ENCODE data around the gene RAB40B. TPM values are rescaled to one million over a fixed set of nuclear protein-coding genes. Genes with fewer than 3 reads are reported as not detected.

RAB40B gene
- total and polyA plus RNA-seq, 2 donors (not counting 1 experiment from before 2014, with no cell fraction given): 4.7 to 8.0 TPM

DNA sequence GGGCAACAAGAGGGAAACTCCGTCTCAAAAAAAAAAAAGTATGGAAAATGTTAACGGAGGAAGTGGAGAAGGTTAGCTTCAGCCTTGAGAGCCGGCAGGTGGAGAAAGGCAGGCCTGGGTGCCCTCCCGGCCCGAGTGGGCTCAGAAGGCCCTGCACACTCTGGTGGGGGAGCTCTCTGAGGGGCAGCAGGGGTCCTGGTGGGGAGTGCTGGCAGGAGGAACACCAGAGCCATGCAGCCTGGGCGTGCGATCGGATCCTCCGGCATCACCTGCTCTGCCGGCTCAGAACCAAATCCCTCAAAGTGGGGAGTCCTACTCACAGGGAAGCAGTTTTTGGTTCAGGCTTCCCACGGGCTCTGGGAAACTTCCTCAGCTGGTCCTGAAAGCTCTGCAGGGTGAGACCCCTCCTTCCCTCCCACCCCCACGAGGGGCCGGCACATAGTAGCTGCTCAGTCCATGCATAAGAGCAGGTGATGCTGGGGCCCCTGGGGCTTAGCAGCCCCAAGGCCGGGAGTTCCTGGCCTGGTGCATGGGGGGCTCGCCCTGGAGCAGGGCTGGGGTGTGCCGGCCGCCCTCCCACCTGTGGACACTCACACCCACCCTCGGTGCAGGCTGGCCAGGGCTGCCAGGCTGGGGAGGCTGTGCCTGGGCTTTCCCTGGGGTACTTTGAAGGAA, 38.1 kb upstream of the RAB40B start:
- H3K27me3 Mint-ChIP-seq: no peaks in the 10 kb centered on the region
- ChIA-PET CTCF (no interaction called here), POLR2A (no interaction called here)
- Histone ChIP-seq H3K9ac (ENCODE audit: low read length) (no peak overlapping the region), H3K36me3 (replicated peaks in 1 of 2; ENCODE audit: control extremely low read depth in 1 of 2, control insufficient read depth in 1 of 2, extremely low read depth in 1 of 2, insufficient read depth in 2 of 2, low read length in 1 of 2) (peaks cover 4 to 8% of the 10 kb centered on the region in 2 experiments), H2AFZ (ENCODE audit: insufficient read depth, low read depth, low read length, poor library complexity, severe bottlenecking) (no peak overlapping the region), H4K20me1 (ENCODE audit: control insufficient read depth, insufficient read depth, low read length, poor library complexity, severe bottlenecking) (no peaks in the 10 kb centered on the region), H3K27me3 (replicated peaks in 1 of 4; ENCODE audit: control extremely low read depth in 1 of 4, control insufficient read depth in 3 of 4, insufficient read depth in 4 of 4, low read length in 3 of 4) (peaks cover 0 to 8% (median 3%) of the 10 kb centered on the region in 4 experiments), H3K9me3 (ENCODE audit: control extremely low read depth in 1 of 3, control insufficient read depth in 2 of 3, insufficient read depth in 1 of 3, low read length in 2 of 3) (peaks cover 1 to 43% (median 17%) of the 10 kb centered on the region in 3 donors), H3K4me1 (ENCODE audit: control insufficient read depth in 2 of 2, insufficient read depth in 2 of 2, low read length in 2 of 2) (peaks cover 6 to 7% of the 10 kb centered on the region in 2 donors), H3K27ac (ENCODE audit: low read length in 2 of 2) (no peak overlapping the region), H3K4me3 (ENCODE audit: control extremely low read depth in 1 of 5, extremely low read depth in 1 of 5, insufficient read depth in 1 of 5, low read depth in 2 of 5, low read length in 4 of 5) (no peak overlapping the region), H3K79me2 (ENCODE audit: control insufficient read depth, insufficient read depth, low read length) (no peaks in the 10 kb centered on the region), H3K4me2 (replicated peaks; ENCODE audit: low read depth, low read length, poor library complexity, severe bottlenecking) (no peak overlapping the region)
- H3K27ac Mint-ChIP-seq: no peak overlapping the region
- peaks cover 4% of the 10 kb centered on the region for H3K4me1 Mint-ChIP-seq
- TF ChIP-seq, protein P1, sequence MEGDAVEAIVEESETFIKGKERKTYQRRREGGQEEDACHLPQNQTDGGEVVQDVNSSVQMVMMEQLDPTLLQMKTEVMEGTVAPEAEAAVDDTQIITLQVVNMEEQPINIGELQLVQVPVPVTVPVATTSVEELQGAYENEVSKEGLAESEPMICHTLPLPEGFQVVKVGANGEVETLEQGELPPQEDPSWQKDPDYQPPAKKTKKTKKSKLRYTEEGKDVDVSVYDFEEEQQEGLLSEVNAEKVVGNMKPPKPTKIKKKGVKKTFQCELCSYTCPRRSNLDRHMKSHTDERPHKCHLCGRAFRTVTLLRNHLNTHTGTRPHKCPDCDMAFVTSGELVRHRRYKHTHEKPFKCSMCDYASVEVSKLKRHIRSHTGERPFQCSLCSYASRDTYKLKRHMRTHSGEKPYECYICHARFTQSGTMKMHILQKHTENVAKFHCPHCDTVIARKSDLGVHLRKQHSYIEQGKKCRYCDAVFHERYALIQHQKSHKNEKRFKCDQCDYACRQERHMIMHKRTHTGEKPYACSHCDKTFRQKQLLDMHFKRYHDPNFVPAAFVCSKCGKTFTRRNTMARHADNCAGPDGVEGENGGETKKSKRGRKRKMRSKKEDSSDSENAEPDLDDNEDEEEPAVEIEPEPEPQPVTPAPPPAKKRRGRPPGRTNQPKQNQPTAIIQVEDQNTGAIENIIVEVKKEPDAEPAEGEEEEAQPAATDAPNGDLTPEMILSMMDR (IDR thresholded peaks at IDR 0.05): no peak
- WGBS (ENCODE audit: insufficient coverage): 95% methylated on average over 17 of the region's 18 CpGs
- peak overlapping the region; percentile 53 for H3K4me3 Mint-ChIP-seq
- intact Hi-C loops (cut with micrococcal nuclease): no loop called here
- peaks cover 3% of the 10 kb centered on the region for H3K9me3 Mint-ChIP-seq (ENCODE audit: insufficient read depth)
- ATAC-seq (ENCODE audit: low read depth) (no peak), DNase-seq (no peak)

DNA sequence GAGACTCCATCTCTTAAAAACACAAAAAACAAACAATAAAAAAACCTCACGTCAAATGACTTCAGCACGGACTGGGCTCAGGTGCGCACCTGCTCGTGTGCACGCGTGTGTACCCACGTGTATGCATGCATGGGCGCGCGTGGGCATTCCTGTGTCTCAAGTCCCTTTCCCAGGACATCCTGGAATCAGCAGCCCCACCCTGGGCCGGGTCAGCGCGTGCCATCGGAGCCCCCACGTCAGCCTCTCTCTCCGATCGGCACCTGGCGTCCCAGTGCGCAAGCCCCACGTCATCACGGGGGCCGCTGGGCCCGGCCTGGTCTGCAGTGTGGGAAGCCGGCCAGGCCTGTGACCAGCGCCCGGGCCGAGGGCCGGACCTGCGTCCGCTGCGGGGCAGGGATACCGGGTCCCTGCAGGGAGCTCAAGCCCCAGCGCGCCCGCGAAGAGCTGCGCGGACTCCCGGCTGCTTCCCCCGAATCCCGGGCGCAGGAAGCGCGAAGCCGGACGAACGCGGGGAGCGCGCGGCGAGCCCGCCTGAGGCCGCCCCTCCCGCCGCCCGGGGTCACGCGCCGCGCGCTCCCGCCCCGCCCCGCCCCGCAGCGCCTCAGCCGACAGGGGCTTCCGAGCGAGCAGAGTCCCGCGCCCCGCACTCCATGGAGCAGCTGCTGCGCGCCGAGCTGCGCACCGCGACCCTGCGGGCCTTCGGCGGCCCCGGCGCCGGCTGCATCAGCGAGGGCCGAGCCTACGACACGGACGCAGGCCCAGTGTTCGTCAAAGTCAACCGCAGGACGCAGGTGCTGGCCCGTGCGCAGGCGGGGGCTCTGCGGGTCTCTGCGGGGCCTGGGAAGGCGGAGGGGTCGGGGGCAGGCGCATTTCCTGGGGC, 36.7 kb upstream of the RAB40B start, which contains the start of gene FN3K:
Gene FN3K (plus strand): TSS at position 629 of the 880 bp plus-strand sequence. CDS start 22 bp downstream, at position 651.
- Histone ChIP-seq H2AFZ (ENCODE audit: insufficient read depth, low read depth, low read length, poor library complexity, severe bottlenecking) (peak within 1 kb of the TSS; percentile 56), H3K9me3 (ENCODE audit: control extremely low read depth in 1 of 3, control insufficient read depth in 2 of 3, insufficient read depth in 1 of 3, low read length in 2 of 3) (peaks cover 1 to 33% (median 12%) of the 10 kb centered on the region in 3 donors), H3K4me2 (replicated peaks; ENCODE audit: low read depth, low read length, poor library complexity, severe bottlenecking) (peak within 1 kb of the TSS; percentile 70), H3K9ac (ENCODE audit: low read length) (peak within 1 kb of the TSS; percentile 26), H3K36me3 (replicated peaks in 1 of 2; ENCODE audit: control extremely low read depth in 1 of 2, control insufficient read depth in 1 of 2, extremely low read depth in 1 of 2, insufficient read depth in 2 of 2, low read length in 1 of 2) (peaks cover 4 to 8% of the 10 kb centered on the region in 2 experiments), H4K20me1 (ENCODE audit: control insufficient read depth, insufficient read depth, low read length, poor library complexity, severe bottlenecking) (no peaks in the 10 kb centered on the region), H3K27ac (ENCODE audit: low read length in 2 of 2) (no peak within 1 kb of the TSS), H3K4me3 (ENCODE audit: control extremely low read depth in 1 of 5, extremely low read depth in 1 of 5, insufficient read depth in 1 of 5, low read depth in 2 of 5, low read length in 4 of 5) (peak within 1 kb of the TSS in 3 of 5 experiments; percentile 18 to 55 (median 45)), H3K79me2 (ENCODE audit: control insufficient read depth, insufficient read depth, low read length) (no peaks in the 10 kb centered on the region), H3K4me1 (ENCODE audit: control insufficient read depth in 2 of 2, insufficient read depth in 2 of 2, low read length in 2 of 2) (peaks cover 6 to 7% of the 10 kb centered on the region in 2 donors), H3K27me3 (replicated peaks in 1 of 4; ENCODE audit: control extremely low read depth in 1 of 4, control insufficient read depth in 3 of 4, insufficient read depth in 4 of 4, low read length in 3 of 4) (peaks cover 0 to 8% (median 3%) of the 10 kb centered on the region in 4 experiments)
- no peak within 1 kb of the TSS for H3K27ac Mint-ChIP-seq
- peaks cover 4% of the 10 kb centered on the region for H3K4me1 Mint-ChIP-seq
- DNase-seq: no peak
- WGBS (ENCODE audit: insufficient coverage): 12% methylated on average over 101 of the region's 101 CpGs
- ChIA-PET POLR2A (no interaction called here), CTCF (no interaction called here)
- H3K9me3 Mint-ChIP-seq (ENCODE audit: insufficient read depth): peaks cover 3% of the 10 kb centered on the region
- TF ChIP-seq, protein P1 (IDR thresholded peaks at IDR 0.05): no peak
- TF ChIP-seq EZH2 (IDR thresholded peaks at IDR 0.05; ENCODE audit: borderline replicate concordance, insufficient read depth, low read depth, low read length, poor library complexity, severe bottlenecking): no peak
- H3K27me3 Mint-ChIP-seq: no peaks in the 10 kb centered on the region
- no peak for ATAC-seq (ENCODE audit: low read depth)
- intact Hi-C loops (cut with micrococcal nuclease): no loop called here
- H3K4me3 Mint-ChIP-seq: peak within 1 kb of the TSS; percentile 53

Measured in B cell (primary cell).